ENCODE results near the gene TP53BP1.

The TP53BP1 gene

GRCh38 chr15:43517354-43518196, 24.6 kb upstream of the TP53BP1 start, which contains the start of gene MAP1A:
MAP1A (plus strand) TSS chr15:43517608; CDS start chr15:43521474, 3,866 bp downstream.
- DNase-seq = no peak

GRCh38 chr15:43516801-43517353, 23.9 kb upstream of the TP53BP1 start:
- no peak for DNase-seq

DNA sequence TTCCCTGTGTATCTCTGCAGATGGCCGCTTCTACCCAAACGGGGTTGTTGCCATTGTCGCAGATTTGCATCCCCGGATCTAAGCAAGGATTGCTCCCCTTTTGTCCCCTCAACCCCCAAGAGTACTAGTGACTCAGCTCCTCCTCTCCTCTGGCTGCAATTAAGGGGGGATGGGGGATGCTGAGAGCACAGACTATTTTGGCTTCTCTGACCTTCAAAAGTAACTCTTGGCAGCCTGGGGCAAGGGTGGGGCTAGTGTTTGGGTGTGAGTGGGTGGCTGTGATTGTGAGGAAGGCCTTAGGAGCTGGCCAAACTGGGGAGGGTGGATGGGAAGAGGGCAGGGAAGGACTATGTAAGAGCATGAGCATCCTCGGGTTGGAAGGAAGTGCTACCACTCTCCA, 23.2 kb upstream of the TP53BP1 start:
- DNase-seq = no peak

DNA sequence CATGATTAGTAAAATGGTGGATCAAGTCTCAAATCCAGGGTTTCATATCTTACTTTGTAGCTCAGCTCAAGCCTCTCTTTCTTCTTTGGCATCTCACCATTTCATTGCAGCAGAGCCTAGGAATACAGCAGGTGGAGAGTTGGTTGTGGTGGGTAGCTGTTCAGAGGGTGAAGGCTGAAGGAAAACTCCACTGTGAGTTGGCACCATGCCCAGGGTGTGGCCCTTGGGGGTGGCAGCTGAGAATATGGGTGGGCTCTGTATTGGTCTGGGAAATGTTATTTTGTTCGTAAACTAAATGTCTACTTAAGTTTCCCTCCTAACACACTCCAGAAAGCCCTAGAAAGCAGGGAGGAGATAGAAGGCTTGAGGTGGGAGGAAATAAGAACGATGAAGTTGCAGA, 22.8 kb upstream of the TP53BP1 start:
- no peak for DNase-seq

DNA sequence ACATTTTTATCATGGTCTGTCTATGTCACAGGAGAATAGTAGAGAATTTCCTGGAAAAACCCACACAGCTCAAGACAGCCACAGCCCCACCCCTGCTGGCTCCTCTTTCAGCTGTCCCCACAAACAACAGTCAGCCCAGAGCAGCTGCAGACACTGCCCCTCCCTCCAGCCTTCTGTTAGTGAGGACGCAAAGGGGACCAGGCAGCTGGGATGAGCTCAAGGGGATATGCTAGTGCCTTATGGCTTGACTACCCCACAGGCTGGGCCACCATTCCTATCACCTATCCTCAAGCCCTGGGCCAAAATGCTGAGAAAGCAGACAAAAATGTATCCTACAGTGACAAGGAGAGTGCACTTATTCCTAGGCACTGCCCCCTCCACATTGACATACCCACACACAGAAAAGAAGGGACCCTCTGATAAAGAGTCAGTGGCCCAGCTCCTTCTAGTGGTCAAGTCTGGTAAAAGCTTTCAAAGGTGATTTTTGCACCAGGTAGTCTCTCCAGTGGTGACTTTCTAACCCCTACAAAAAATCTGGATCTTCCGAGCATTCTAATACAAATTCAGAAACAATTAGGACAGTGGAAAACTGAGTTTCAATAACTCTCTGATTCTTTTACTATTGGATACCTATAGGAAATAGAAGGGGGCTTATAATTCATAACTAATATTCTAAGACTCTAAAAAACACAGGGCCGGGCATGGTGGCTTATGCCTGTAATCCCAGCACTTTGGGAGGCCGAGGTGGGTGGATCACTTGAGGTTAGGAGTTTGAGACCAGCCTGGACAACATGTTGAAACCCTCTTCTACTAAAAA, 21.5 kb upstream of the TP53BP1 start:
- DNase-seq = no peak

DNA sequence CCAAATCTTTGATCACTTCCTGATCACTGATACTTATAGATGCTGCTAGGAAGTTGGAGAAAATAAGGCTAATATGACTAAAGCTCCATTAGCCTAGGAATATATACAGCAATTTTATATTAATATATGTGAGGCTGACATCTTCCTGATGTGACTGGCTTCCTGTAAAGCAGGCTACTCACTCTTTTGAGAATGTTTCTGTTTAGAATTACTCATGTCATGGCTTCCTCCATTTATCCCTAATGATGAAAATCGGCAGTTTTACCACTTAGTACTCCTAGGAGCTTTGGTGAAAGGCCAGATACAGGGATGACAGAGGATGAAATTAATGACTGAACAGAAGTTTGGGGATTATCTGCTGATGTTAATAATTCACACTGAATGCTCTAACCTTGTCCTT, 20.6 kb upstream of the TP53BP1 start:
- DNase-seq = no peak

DNA sequence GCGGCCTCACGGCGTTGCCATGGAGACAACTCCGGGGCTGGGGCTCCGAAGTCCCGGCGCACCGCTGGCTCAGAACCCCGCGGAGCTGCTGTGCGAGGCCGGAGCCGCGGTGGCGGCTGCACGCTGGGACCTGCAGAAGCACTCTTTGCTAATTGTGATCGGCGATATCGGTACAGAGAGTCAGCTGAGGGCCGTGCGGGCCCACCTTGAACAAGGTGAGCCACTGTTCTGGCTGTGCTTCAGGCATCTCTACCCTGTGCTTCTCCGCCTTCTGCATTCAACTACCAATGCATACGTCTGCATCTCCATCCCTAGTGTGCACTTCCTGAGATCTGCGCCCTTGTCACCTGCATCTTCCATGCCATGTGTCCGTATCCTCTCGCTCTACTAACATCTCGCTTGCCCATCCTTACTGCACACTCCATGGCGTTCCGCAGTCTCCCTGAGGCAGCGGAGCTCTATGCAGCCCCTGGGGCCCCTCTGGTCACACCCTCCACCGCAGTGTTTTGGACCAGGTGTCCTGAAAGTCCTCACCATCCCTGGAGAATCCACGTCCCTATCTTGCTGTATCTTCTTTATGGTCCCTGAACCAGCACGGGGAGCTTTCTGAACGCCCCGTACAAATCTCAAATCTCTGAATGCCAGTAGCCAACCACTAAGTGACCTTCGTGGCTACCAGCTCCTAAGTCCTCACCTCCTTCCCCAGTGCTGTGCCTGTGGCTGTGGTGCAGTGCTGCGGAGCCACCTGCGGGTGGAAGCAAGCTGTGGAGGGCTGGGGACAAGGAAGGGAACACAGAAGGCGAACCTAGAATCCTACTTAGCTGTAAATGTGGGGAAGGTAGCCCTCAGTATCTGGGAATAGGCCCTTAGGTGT, 18.3 kb upstream of the TP53BP1 start:
- DNase-seq = peak; percentile 5 to 35

DNA sequence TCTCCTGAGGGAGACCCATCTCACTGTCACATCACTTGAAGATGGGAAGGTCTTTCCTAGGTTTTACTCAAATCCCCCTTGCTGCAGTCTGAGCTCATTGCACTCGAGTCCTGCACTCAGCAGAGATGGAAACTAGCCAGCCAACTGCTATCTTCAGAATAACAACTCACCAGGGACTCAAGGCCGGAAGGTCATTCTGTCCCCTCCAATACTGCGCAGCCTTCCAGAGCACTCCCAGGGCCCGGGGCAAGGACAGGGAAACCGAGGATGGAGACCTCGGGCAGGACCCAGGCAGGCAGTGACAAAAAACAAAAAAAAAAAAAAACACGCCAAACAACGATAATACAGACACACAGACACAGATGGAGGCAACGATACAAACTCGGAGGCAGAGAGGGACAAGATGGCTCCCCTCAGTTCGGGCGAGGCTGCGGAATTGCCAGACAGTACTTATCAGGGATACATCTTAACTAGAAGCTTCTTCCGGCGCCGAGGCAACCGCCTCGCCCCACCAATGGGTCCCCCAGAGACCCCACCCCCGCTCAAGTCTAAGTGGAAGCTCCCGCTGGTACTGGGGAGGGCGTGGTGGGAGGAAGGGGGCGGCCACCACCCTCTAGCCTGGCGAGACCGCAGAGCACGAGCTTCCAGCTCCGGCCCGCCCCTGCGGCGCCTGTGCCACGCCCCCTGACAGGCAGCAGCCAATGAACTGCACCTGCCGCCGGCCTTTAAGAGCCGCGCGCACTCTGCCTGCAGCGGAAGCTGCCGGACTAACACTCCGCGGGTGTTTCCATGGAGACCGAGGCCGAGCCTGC, 17.4 kb upstream of the TP53BP1 start:
- DNase-seq = peak; percentile 80 to 92

DNA sequence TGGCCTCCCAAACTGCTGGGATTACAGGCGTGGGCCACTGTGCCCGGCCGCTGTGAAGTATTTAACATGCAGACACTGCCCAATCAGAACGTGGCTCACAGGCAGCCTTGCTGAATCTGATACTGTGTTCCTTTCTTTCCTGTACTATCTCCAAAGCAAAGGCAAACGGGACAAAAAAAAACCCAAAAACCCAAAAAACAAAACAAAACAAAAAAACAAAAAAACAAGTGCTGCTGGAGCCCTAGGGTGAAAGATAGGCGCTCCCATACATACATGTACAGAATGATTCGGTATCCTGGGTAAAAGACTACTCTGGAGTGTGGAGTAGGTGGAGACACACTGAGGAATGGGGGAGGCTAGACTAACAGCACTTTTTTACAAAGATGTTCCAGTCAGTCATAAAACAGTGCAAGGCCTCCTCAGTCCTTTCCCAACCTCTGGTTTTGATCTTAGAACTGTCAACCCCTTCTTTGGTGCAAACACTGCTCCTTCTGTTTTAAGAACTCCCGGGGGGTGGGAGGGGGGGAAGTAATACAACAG, 16.8 kb upstream of the TP53BP1 start:
- no peak for DNase-seq

- no peak for DNase-seq
Measured at GRCh38 chr15:43508991-43509659, 16.2 kb upstream of the TP53BP1 start.

DNA sequence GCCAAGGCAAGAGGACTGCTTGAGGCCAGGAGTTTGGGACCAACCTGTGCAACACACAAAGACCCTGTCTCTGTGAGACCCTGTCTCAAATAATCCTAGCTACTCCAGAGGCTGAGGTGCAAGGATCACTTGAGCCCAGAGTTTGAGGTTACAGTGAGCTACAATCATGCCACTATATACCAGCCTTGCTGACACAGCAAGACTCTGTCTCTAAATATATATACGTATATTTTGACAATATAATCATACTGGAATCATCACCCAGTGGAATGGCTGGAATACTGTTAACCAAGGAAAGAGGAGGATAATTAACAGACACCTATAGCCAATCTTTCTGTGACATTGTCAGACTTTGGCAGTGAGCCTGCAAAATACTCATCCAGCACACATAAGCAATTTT, 15.5 kb upstream of the TP53BP1 start:
- no peak for DNase-seq

- no peak for DNase-seq
Measured at GRCh38 chr15:43505738-43506137, 12.8 kb upstream of the TP53BP1 start.

DNA sequence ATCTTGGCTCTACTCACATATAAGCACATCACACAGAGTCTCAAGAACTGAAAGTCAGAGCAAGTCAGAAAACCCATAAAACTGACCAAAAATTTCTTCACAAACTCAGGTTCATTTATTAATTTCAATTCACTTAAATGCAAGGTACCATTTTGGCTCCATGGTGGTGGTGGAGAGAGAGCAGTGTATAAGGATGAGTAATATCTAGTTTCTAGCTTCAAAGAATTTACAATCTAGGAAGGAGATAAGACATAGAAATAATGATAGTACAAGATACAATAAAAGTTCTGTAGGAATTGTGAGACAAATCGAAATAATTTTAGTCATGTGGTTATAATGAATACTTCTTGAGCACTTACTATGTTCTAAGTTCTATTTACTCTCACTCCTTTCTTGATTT, 6.7 kb upstream of the TP53BP1 start:
- DNase-seq = no peak

- no peak for DNase-seq
Measured at GRCh38 chr15:43498990-43499389, 6.0 kb upstream of the TP53BP1 start.

GRCh38 chr15:43493703-43494472, 932 bp upstream of the TP53BP1 start:
- DNase-seq = no peak

DNA sequence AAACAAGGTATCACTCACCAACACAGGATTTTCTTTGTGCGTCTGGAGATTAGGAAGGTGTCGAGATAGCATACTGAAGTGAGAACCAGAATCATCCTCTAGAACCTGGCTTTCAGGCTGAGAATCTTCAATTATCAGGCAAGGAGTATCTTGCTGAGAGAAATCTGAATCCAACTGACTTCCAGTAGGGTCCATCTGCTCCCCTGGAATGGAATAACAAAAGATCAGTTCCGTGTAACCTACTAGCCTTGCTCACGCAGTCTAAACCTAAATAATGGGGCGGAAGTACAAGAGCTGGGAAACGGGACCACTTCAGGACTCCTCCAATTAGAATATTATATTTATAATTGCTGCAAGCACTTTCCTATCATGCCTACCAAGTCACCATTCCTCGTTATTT, 690 bp downstream of the TP53BP1 start:
- no peak for DNase-seq

- no peak for DNase-seq
Measured at GRCh38 chr15:43489191-43489590, 3.8 kb downstream of the TP53BP1 start.

DNA sequence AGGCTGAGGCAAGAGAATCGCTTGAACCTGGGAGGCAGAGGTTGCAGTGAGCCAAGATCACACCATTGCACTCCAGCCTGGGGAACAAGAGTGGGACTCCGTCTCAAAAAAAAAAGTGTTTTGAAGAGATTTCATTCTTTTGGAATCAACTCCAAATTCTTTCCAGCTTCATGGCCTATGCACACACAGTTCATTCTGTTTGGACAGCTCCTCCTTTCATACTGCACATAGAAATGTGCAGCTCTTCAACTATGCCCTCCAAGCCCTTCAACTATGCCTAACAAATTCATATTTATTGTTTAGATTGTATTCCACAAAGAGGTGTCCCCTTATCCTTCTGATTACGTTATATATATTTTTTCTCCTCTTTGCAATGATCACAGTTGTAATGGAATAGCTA, 4.2 kb downstream of the TP53BP1 start:
- DNase-seq = no peak

GRCh38 chr15:43487271-43487895, 5.6 kb downstream of the TP53BP1 start:
- DNase-seq = no peak

- DNase-seq = no peak
Measured at GRCh38 chr15:43484455-43484854, 8.5 kb downstream of the TP53BP1 start.

All from SW 1271 (cell line).